ENCODE measurements around the gene MGAT5B.
A peak's percentile ranks its signal among the peaks of the same experiment; 100 is the strongest.

MGAT5B gene

DNA sequence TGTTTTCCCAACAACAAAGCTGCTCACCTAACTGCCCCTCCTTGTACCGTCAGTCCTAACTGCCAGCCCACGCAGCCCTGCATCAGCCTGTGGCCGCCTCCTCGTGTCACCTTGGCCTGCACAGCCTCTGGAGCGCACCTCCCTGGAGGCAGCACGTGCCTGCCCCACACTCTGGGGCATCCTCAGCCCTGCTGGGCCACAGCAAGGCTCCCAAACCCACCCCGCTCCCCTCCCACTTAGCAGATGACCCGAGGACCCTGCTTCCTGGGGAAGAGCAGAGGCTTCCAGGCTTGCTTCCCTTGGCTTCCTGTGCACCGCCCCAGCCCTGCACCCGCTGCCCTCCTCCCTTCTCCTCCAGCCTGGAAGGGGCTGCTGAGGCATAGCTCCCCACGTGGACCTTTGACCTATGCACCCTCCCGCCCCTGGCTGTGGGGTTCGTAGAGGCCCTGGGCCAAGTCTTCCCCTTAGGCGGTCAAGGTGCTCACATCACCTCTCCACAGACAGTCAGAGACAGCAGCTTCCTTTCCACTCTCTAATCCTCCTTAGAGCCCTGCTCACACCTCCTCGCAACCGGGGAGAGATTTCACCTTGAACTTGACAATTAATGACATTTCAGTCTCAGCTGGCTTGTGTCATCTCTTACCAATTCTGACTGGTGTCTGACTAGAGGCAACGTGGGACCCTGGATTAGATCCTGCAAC is 115.0 kb downstream of the MGAT5B start:
- DNase-seq (ENCODE audit: low read depth, low spot score) = no peak
- H3K4me3 ChIP-seq (ENCODE audit: low read length) = no peak overlapping the region

DNA sequence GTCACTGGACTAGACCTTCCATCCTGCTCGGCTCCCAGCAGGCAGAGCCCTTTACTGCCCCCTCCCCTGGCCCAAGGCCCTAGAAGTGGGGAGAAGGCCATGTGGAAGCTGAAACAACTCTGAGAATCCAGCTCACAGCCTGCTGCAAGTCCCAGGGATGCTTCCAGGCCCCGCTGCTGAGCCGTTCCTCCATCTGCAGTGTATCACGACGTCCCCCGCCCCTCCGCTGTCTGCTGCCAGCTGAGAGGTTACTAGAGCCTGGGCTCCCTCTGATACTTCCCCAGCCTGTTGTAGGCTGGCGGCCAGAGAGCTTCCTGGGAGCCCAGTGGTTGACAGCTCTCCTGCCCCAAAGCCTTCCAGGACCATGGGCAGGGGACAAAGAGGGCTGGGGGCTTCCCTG is 118.2 kb downstream of the MGAT5B start:
- H3K4me3 ChIP-seq (ENCODE audit: low read length) = no peak overlapping the region
- DNase-seq (ENCODE audit: low read depth, low spot score) = no peak

- no peak overlapping the region for H3K4me3 ChIP-seq (ENCODE audit: low read length)
- no peak for DNase-seq (ENCODE audit: low read depth, low spot score)
These were observed 119.4 kb downstream of the MGAT5B start for GRCh38 chr17:76987486-76988093.

DNA sequence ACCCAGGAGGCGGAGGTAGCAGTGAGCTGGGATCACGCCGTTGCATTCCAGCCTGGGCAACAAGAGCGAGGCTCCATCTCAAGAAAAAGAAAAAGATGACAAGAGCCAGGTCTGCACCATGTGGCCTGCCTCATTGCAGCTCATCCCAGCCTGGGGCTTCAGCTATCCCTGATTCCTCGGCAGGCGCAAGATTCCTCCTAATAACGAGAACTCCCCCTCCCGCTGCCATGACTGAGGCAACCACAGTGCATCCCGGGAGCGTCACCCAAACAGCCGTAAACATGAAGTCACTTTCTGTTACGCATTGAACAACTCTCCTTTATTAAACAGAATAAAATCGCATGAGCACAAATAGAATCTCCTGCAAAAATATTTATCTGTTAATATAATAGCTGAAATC is 120.6 kb downstream of the MGAT5B start:
- H3K4me3 ChIP-seq (ENCODE audit: low read length) = no peak overlapping the region
- no peak for DNase-seq (ENCODE audit: low read depth, low spot score)

DNA sequence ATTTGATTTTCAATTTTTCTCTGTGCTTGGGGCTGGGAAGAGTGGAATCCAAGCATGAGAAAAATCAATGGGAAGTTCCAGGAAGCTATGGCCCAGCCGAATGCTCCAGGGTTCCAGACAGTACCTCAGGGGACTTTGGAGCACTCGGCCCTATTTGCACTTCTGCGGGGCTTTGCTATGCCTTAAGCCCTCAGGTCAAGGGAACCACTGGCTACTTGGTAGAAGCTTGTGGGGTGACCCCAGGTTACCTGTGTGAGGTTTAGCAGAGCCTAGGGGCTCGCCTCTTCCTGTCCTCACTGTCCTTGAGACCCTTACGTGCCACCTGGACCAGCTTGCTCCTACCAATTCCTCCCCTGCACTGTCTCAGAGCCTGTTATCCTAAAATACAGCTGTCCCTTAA is 121.3 kb downstream of the MGAT5B start:
- H3K4me3 ChIP-seq (ENCODE audit: low read length) = no peak overlapping the region
- no peak for DNase-seq (ENCODE audit: low read depth, low spot score)

DNA sequence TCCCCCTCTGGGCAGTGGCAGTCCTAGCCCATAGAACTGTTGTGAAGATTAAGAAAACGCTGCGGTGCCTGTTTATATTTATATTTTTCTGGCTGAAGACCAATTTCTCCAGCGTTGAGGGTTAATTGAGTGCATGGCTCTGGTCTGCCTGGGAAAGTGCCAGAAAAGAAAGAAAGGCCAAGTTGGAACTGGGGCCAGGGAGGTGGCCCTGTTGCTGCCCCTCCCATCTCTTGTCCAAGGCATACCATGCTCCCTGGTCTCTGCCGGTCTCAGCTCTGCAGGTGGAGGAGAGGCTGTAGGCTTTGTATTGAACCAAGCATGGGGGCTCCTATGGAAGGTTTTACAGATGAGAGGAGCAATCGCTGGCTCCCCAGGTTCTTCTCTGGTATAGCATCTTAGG is 124.7 kb downstream of the MGAT5B start:
- no peak for DNase-seq (ENCODE audit: low read depth, low spot score)
- H3K4me3 ChIP-seq (ENCODE audit: low read length) = no peak overlapping the region

- no peak overlapping the region for H3K4me3 ChIP-seq (ENCODE audit: low read length)
- peak; percentile 75 for DNase-seq (ENCODE audit: low read depth, low spot score)
These were observed 125.4 kb downstream of the MGAT5B start for GRCh38 chr17:76993651-76994050.

- no peak overlapping the region for H3K4me3 ChIP-seq (ENCODE audit: low read length)
- no peak for DNase-seq (ENCODE audit: low read depth, low spot score)
These were observed 126.0 kb downstream of the MGAT5B start for GRCh38 chr17:76994237-76994637.

GRCh38 chr17:76995387-76996105 is 127.3 kb downstream of the MGAT5B start:
- DNase-seq (ENCODE audit: low read depth, low spot score) = peak; percentile 64
- H3K4me3 ChIP-seq (ENCODE audit: low read length) = peak overlapping the region; percentile 21

DNA sequence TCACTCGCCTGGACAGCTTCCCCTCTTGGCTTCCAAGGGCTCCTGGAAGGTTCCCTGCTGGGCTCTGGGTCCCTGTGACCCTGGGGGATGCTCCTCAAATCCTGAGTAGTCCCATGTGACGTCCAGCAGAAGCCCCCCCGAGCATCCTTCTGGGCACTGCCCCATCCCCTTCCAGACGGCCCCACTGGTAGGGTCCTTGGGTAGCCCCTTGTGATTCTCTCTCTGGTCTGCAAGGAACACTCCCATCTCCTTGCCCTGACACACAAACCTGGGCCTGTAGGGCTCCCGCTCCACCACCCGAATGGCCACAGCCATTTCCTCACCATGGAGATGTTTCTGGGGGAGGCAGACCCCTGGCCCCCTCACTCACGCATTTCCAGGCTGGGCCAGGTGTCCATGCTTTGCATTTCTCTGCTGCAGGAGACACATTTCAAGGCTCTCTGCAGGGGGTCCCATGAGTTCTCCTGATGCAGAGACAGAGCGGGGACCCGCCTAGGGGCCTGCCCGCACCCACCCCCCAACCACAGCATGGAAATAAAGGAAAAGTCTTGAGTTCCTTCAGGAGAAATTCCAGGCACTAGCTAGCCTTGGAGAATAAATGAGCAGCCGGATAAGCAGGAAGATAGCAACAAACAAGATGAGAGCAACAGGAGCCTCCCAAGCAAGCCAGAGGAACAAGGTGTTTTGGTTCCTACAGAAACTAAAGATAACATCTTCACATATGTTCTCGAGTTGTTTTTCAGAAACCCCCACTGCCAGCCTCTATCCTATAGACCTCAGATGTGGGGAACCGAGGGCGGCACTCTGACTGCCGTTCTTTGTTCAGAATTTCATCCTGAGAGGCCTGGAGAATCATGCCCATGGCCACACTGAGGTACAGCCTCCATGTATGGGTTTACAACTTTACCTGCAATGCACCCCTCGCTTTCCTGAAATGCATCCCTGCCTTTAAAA is 128.8 kb downstream of the MGAT5B start:
- H3K4me3 ChIP-seq (ENCODE audit: low read length) = peak overlapping the region; percentile 46
- peak; percentile 62 for DNase-seq (ENCODE audit: low read depth, low spot score)

DNA sequence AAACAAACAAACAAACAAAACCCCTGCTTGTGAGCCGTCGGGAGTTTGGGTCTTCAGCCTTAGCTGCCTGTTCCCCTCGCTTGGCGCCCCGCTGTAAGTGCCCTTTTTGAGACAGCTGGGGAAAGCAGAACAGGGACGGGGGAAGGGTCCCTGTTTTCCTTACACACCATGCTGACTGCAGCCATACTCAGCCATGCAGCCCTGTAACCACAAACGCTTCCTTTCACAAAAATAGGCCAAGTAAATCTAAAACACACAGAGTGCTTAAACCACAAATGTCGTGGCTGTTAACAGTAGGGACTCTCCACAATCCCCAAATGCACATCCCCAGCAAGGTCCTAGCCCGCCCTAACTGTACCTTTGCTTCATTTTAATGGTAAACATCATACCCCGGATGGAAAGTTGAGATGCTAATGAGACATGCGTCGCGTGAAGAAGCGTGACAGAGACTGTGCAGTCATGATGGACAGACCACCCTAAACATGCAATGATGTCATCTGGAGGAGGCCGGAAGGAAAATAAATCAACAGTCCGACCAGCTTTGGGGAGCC is 129.9 kb downstream of the MGAT5B start:
- DNase-seq (ENCODE audit: low read depth, low spot score) = peak; percentile 95
- H3K4me3 ChIP-seq (ENCODE audit: low read length) = peak overlapping the region; percentile 46

DNA sequence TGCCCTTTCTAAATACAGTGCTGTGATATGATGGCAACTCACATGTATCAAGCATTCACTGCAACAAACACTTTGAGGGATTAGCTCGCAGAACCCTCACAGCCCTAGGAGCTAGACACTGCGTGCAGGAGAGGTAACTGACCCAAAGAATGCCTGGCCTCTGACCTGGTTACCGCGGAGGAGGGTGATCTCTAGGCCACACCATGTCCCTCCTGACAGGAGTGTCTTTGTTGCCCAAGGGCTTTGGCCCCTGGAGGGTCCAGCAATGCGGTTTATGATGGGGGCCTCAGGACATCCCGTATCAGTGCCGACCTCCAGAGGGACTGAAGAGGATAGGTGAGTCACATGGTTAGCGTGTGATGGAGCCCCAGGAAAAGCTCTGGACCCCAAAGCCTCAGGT is 130.6 kb downstream of the MGAT5B start:
- no peak for DNase-seq (ENCODE audit: low read depth, low spot score)
- peak overlapping the region; percentile 46 for H3K4me3 ChIP-seq (ENCODE audit: low read length)

All from Jurkat, Clone E6-1 (cell line).